HepG2 (cell line): ENCODE measurements around the gene SCAF4. TPM values are rescaled to one million over a fixed set of nuclear protein-coding genes. Genes with fewer than 3 reads are reported as not detected.
A peak's percentile ranks its signal among the peaks of the same experiment; 100 is the strongest.

Source experiments
- BORCS8-MEF2B ChIP-seq: sonication (generic); formaldehyde crosslinking; IDR thresholded peaks from 2 replicates; pipeline ENCODE4 v1.8.0; 2022; ENCODE audit warnings: mild to moderate bottlenecking, missing genetic modification reagents
- ELF1 ChIP-seq: sonication (generic); formaldehyde crosslinking; IDR thresholded peaks from 2 replicates; pipeline ENCODE4 v1.4.0; 2020; ENCODE audit warnings: missing genetic modification reagents
- HMG20B ChIP-seq: conservative IDR thresholded peaks from 2 replicates; pipeline ENCODE4 v1.6.1; 2016; ENCODE audit warnings: missing genetic modification reagents, missing compliant biosample characterization
- HNF4G ChIP-seq, 2 experiments: sonication (generic) in 1 of 2; formaldehyde crosslinking in 1 of 2; IDR thresholded peaks; 2 replicates each; pipeline versions ENCODE4 v1.4.0 to v1.6.1; 2011 to 2020; ENCODE audit warnings: borderline replicate concordance in 2 of 2, low read depth in 2 of 2, mild to moderate bottlenecking in 2 of 2, low read length in 1 of 2, missing genetic modification reagents in 1 of 2, moderate library complexity in 1 of 2
- HOXA7 ChIP-seq: sonication (generic); formaldehyde crosslinking; IDR thresholded peaks from 2 replicates; pipeline ENCODE4 v1.8.1; 2022; ENCODE audit warnings: mild to moderate bottlenecking, missing genetic modification reagents, moderate library complexity
- KMT2B ChIP-seq: IDR thresholded peaks from 2 replicates; pipeline ENCODE4 v1.6.1; 2016; ENCODE audit warnings: missing genetic modification reagents, missing compliant biosample characterization
- MAFF ChIP-seq: IDR thresholded peaks from 2 replicates; pipeline ENCODE4 v1.6.1; 2011; ENCODE audit warnings: low read depth, low read length, improper control_type of control experiment
- MEIS2 ChIP-seq: sonication (generic); formaldehyde crosslinking; IDR thresholded peaks from 2 replicates; pipeline ENCODE4 v1.9.0; 2021; ENCODE audit warnings: mild to moderate bottlenecking, missing genetic modification reagents
- NFE2L1 ChIP-seq: sonication (generic); formaldehyde crosslinking; IDR thresholded peaks from 2 replicates; pipeline ENCODE4 v1.4.0; 2020; ENCODE audit warnings: missing genetic modification reagents, mild to moderate bottlenecking, borderline replicate concordance
- PAX8 ChIP-seq: sonication (generic); formaldehyde crosslinking; IDR thresholded peaks from 2 replicates; pipeline ENCODE4 v1.8.0; 2022; ENCODE audit warnings: mild to moderate bottlenecking, missing genetic modification reagents, borderline replicate concordance
- POLR2A ChIP-seq, 2 experiments: IDR thresholded peaks; 2 replicates each; pipeline ENCODE4 v1.6.1; 2011; ENCODE audit warnings: low read depth in 2 of 2, low read length in 2 of 2, mild to moderate bottlenecking in 1 of 2, moderate library complexity in 1 of 2; ENCODE audit not compliant: insufficient read depth in 1 of 2
- POLR2AphosphoS5 ChIP-seq: IDR thresholded peaks from 2 replicates; pipeline ENCODE4 v1.6.1; 2012; ENCODE audit warnings: low read depth, low read length
- RBM39 ChIP-seq: fragments of 200-400 bp; formaldehyde crosslinking; IDR thresholded peaks from one replicate; pipeline ENCODE4 v1.6.1; 2018; ENCODE audit warnings: antibody characterized with exemption, mild to moderate bottlenecking, low read depth, low read length; ENCODE audit not compliant: poor library complexity, severe bottlenecking
- SALL2 ChIP-seq: sonication (generic); formaldehyde crosslinking; IDR thresholded peaks from 2 replicates; pipeline ENCODE4 v1.8.1; 2023; ENCODE audit warnings: mild to moderate bottlenecking, missing genetic modification reagents, inconsistent platforms
- SMAD9 ChIP-seq: sonication (generic); formaldehyde crosslinking; IDR thresholded peaks from 2 replicates; pipeline ENCODE4 v1.5.1; 2020; ENCODE audit warnings: mild to moderate bottlenecking, missing genetic modification reagents
- SP2 ChIP-seq: sonication (generic); formaldehyde crosslinking; IDR thresholded peaks from 2 replicates; pipeline ENCODE4 v1.5.1; 2020; ENCODE audit warnings: mild to moderate bottlenecking, missing genetic modification reagents
- SPEN ChIP-seq: sonication (generic); formaldehyde crosslinking; IDR thresholded peaks from 2 replicates; pipeline ENCODE4 v1.5.1; 2020; ENCODE audit warnings: low read depth, mild to moderate bottlenecking, missing genetic modification reagents
- TSC22D2 ChIP-seq: sonication (generic); formaldehyde crosslinking; IDR thresholded peaks from 2 replicates; pipeline ENCODE4 v1.5.1; 2020; ENCODE audit warnings: missing genetic modification reagents, mild to moderate bottlenecking, borderline replicate concordance
- ZNF138 ChIP-seq: sonication (generic); formaldehyde crosslinking; IDR thresholded peaks from 2 replicates; pipeline ENCODE4 v1.5.0; 2020; ENCODE audit warnings: mild to moderate bottlenecking, low read depth, missing genetic modification reagents
- ZNF652 ChIP-seq: IDR thresholded peaks from 2 replicates; pipeline ENCODE4 v1.6.1; 2016; ENCODE audit warnings: low read depth, borderline replicate concordance
- ZNF878 ChIP-seq: sonication (generic); formaldehyde crosslinking; IDR thresholded peaks from 2 replicates; pipeline ENCODE4 v1.8.1; 2023; ENCODE audit warnings: mild to moderate bottlenecking, missing genetic modification reagents, moderate library complexity
- ZSCAN29 ChIP-seq: sonication (generic); formaldehyde crosslinking; conservative IDR thresholded peaks from 2 replicates; pipeline ENCODE4 v1.4.0; 2020; ENCODE audit warnings: mild to moderate bottlenecking, missing genetic modification reagents
- polyA plus RNA-seq, 8 experiments: library from polyadenylated mRNA; depleted of rRNA in 3 of 8; stranded (reverse) in 7 of 8; unstranded in 1 of 8; fragments of >200 nt; fragmentation: Illumina TruSeq in 4 of 8; extraction: Trizol in 4 of 8; gene quantifications; 2 replicates each; pipeline versions ENCODE4 v1.2.1 to v1.2.3, GENCODE V29; 2011 to 2016; ENCODE audit warnings: low read depth in 4 of 8, missing spikeins in 1 of 8, mixed read lengths in 1 of 8; ENCODE audit not compliant: insufficient read depth in 1 of 8
- total RNA-seq, 5 experiments: library from RNA; depleted of rRNA; stranded (reverse); fragments of >200 nt; fragmentation: Illumina TruSeq; extraction: Trizol; gene quantifications; 2 replicates each; pipeline ENCODE4 v1.2.3, GENCODE V29; 2016; ENCODE audit warnings: low read depth in 1 of 5
- TF ChIP-seq, protein P1 (sequence below): IDR thresholded peaks from 2 replicates; pipeline ENCODE4 v1.6.1; 2016; ENCODE audit warnings: missing genetic modification reagents, missing compliant biosample characterization
- TF ChIP-seq, protein P2 (sequence below), 2 experiments: sonication (generic) in 1 of 2; formaldehyde crosslinking in 1 of 2; IDR thresholded peaks; 2 replicates each; pipeline versions ENCODE4 v1.6.1 to v1.9.0; 2014 to 2022; ENCODE audit warnings: antibody characterized with exemption in 1 of 2, borderline replicate concordance in 1 of 2, inconsistent platforms in 1 of 2, low read depth in 1 of 2, missing genetic modification reagents in 1 of 2

The SCAF4 gene
- total and polyA plus RNA-seq, 2 of the 13 experiments (the other 11 are each of a cell fraction or from before 2014, with no cell fraction given), result 9.1 to 11.5 TPM

DNA sequence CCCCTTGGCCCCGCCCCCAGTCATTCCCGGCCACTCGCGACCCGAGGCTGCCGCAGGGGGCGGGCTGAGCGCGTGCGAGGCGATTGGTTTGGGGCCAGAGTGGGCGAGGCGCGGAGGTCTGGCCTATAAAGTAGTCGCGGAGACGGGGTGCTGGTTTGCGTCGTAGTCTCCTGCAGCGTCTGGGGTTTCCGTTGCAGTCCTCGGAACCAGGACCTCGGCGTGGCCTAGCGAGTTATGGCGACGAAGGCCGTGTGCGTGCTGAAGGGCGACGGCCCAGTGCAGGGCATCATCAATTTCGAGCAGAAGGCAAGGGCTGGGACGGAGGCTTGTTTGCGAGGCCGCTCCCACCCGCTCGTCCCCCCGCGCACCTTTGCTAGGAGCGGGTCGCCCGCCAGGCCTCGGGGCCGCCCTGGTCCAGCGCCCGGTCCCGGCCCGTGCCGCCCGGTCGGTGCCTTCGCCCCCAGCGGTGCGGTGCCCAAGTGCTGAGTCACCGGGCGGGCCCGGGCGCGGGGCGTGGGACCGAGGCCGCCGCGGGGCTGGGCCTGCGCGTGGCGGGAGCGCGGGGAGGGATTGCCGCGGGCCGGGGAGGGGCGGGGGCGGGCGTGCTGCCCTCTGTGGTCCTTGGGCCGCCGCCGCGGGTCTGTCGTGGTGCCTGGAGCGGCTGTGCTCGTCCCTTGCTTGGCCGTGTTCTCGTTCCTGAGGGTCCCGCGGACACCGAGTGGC is 72.2 kb downstream of the SCAF4 start, which contains the start of gene SOD1 (continued):
- peak; percentile 70; the same call in 1 of the 2 replicates for TF ChIP-seq ZNF878 (CRISPR knock-in tag)
- TF ChIP-seq ZSCAN29, result no peak
- peak; percentile 64; the same call in 1 of the 2 replicates for TF ChIP-seq BORCS8-MEF2B (CRISPR knock-in tag)
- peak; percentile 73; the same call in 1 of the 2 replicates for TF ChIP-seq TSC22D2
- TF ChIP-seq ZNF652, result no peak
- TF ChIP-seq MAFF, result no peak
- TF ChIP-seq SPEN (CRISPR knock-in tag), result peak; percentile 88
- TF ChIP-seq HOXA7, result peak; percentile 78; the same call in 1 of the 2 replicates
- no peak for TF ChIP-seq SMAD9
- TF ChIP-seq MEIS2, result peak; percentile 89
- TF ChIP-seq RBM39, result peak; percentile 87
- no peak for TF ChIP-seq HMG20B (CRISPR knock-in tag)
- peak; percentile 99 to 100 for TF ChIP-seq POLR2A (IDR thresholded peaks at IDR 0.05; ENCODE audit: insufficient read depth in 1 of 2, low read depth in 2 of 2, low read length in 2 of 2)
- TF ChIP-seq SP2, result peak; percentile 86
- TF ChIP-seq ZNF138 (CRISPR knock-in tag), result peak; percentile 55; the same call in 1 of the 2 replicates
- peak; percentile 36; the same call in 1 of the 2 replicates for TF ChIP-seq ELF1 (CRISPR knock-in tag)
- peak; percentile 70; the same call in 1 of the 2 replicates for TF ChIP-seq KMT2B (CRISPR knock-in tag)
- peak; percentile 99 for TF ChIP-seq POLR2AphosphoS5
- peak; percentile 75; the same call in 1 of the 2 replicates for TF ChIP-seq PAX8 (CRISPR knock-in tag)
- TF ChIP-seq SALL2 (CRISPR knock-in tag), result peak; percentile 71; the same call in 1 of the 2 replicates
- TF ChIP-seq, protein P1, sequence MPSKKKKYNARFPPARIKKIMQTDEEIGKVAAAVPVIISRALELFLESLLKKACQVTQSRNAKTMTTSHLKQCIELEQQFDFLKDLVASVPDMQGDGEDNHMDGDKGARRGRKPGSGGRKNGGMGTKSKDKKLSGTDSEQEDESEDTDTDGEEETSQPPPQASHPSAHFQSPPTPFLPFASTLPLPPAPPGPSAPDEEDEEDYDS (CRISPR knock-in tag), result peak; percentile 100
- TF ChIP-seq NFE2L1 (CRISPR knock-in tag), result peak; percentile 50; the same call in 1 of the 2 replicates
- TF ChIP-seq HNF4G (IDR thresholded peaks at IDR 0.05; ENCODE audit: borderline replicate concordance, low read depth, low read length), result no peak
- TF ChIP-seq HNF4G (CRISPR knock-in tag; IDR thresholded peaks at IDR 0.05; ENCODE audit: borderline replicate concordance, low read depth), result no peak
- TF ChIP-seq, protein P2, sequence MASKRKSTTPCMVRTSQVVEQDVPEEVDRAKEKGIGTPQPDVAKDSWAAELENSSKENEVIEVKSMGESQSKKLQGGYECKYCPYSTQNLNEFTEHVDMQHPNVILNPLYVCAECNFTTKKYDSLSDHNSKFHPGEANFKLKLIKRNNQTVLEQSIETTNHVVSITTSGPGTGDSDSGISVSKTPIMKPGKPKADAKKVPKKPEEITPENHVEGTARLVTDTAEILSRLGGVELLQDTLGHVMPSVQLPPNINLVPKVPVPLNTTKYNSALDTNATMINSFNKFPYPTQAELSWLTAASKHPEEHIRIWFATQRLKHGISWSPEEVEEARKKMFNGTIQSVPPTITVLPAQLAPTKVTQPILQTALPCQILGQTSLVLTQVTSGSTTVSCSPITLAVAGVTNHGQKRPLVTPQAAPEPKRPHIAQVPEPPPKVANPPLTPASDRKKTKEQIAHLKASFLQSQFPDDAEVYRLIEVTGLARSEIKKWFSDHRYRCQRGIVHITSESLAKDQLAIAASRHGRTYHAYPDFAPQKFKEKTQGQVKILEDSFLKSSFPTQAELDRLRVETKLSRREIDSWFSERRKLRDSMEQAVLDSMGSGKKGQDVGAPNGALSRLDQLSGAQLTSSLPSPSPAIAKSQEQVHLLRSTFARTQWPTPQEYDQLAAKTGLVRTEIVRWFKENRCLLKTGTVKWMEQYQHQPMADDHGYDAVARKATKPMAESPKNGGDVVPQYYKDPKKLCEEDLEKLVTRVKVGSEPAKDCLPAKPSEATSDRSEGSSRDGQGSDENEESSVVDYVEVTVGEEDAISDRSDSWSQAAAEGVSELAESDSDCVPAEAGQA (IDR thresholded peaks at IDR 0.05; ENCODE audit: low read depth), result no peak
- TF ChIP-seq, protein P2 (CRISPR knock-in tag; IDR thresholded peaks at IDR 0.05; ENCODE audit: borderline replicate concordance), result peak; percentile 90; the same call in 1 of the 2 replicates
